ENCODE results near the gene GMIP.

- TF ChIP-seq CTCF (IDR thresholded peaks at IDR 0.05), result no peak
- TF ChIP-seq POLR2AphosphoS5 (IDR thresholded peaks at IDR 0.05; ENCODE audit: low read depth, low read length), result no peak
Measured at GRCh38 chr19:19637186-19637522, 6.3 kb downstream of the GMIP start.

All from Panc1 (cell line).